DMS 273 treated with DMSO at 0.1 percent for 48 hours (cell line): ENCODE data around the gene INPP5A.

ENCODE experiments used
- DNase-seq: peaks from one replicate; lab custom pipeline; 2025; lab: John Stamatoyannopoulos, UW

Gene INPP5A

DNA sequence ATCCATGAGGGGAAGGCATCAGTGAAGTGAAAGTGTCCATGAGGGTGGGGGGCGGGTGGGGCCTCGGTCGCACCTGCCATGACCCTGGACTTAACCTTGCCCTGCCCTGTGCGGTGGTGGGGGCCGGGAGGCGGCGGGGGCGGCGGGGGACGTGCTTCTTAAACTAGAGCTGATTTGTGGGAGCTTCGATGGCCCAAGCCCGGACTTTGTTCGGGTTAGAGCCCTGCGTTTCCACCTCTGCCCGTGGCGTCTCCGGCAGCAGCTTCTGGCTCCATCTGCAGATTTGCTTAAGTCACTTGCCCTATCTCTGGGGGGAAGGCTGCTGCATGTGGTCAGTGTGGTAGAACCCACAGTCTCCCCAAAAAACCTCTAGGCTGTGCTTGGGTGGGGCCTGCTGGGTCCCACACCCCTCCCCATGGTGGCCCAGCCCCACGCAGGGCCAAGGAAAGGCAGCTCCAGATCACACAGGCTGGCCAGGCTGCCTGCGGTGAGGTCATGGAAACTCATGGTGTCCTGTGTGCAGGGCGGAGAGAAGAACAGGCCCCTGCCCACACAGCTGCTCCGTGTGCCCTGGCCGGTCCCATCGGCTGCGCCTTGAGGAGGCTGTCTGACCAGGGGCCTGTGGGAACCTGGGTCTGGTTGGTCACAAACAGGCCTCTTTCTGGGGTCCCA, 93.2 kb downstream of the INPP5A start:
- DNase-seq = no peak

DNA sequence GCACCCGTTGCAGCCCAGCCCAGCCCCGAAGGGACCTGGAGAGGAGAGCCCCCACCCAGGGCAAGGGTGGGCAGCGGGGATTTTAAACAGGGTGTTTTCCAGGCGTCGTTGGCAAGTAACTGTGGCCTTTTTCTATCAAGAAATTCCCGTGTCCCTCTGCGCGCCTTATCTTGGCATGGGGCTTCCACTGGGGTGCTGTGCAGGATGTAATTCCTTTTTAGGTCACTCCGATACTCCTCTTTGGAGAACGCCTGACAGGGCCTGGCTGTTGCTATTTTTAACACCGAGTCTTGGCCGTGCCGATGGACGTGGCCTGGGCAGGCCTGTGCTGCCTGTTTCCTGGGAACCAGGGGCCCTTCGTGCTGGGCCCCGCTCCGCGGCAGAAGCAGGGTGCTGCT, 93.8 kb downstream of the INPP5A start:
- DNase-seq = no peak

GRCh38 chr10:132632091-132632561, 94.5 kb downstream of the INPP5A start:
- DNase-seq = no peak

GRCh38 chr10:132632851-132633684, 95.5 kb downstream of the INPP5A start:
- DNase-seq = no peak

GRCh38 chr10:132634241-132634946, 96.8 kb downstream of the INPP5A start:
- no peak for DNase-seq

GRCh38 chr10:132634947-132635271, 97.3 kb downstream of the INPP5A start:
- DNase-seq = no peak

GRCh38 chr10:132636358-132636757, 98.8 kb downstream of the INPP5A start:
- DNase-seq = no peak

- no peak for DNase-seq
Measured at GRCh38 chr10:132637477-132638129, 100.0 kb downstream of the INPP5A start.

GRCh38 chr10:132638130-132638515, 100.5 kb downstream of the INPP5A start:
- DNase-seq = no peak

- no peak for DNase-seq
Measured at GRCh38 chr10:132639470-132639869, 101.9 kb downstream of the INPP5A start.

GRCh38 chr10:132640326-132641125, 102.9 kb downstream of the INPP5A start:
- DNase-seq = no peak

DNA sequence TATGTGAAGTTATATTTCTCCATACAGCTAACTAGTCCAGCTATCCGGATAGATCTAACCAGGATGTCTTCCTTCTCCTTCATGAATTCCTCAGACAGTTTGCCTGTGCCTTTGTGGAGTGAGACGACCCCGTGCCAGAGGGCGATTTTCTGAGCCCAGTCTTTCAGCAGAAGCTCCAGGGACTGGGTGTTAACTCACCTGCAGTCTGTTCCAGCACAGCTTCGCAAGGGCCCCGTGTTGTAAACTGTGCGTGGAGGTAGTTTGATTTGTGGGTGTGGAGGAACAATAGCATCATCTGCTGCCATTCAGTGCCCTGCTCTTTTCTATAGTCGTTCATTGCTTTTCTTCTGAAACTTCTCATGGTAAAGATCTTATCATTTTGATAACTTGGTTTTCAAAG, 103.8 kb downstream of the INPP5A start:
- DNase-seq = no peak

GRCh38 chr10:132641966-132642731, 104.6 kb downstream of the INPP5A start:
- DNase-seq = no peak

DNA sequence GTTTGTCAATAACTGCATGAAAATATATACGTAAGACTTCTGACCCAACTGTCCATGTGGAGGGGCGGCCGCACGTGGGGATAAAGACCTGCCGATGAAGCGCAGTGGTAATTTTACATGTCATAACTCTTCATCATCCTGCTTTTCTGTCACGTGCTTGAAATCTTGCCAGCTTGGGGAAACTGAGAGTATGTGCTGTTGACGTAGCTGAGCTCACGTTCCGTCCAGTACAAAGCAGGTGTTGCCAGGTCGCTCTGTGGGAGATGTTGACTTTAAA, 105.1 kb downstream of the INPP5A start:
- no peak for DNase-seq

DNA sequence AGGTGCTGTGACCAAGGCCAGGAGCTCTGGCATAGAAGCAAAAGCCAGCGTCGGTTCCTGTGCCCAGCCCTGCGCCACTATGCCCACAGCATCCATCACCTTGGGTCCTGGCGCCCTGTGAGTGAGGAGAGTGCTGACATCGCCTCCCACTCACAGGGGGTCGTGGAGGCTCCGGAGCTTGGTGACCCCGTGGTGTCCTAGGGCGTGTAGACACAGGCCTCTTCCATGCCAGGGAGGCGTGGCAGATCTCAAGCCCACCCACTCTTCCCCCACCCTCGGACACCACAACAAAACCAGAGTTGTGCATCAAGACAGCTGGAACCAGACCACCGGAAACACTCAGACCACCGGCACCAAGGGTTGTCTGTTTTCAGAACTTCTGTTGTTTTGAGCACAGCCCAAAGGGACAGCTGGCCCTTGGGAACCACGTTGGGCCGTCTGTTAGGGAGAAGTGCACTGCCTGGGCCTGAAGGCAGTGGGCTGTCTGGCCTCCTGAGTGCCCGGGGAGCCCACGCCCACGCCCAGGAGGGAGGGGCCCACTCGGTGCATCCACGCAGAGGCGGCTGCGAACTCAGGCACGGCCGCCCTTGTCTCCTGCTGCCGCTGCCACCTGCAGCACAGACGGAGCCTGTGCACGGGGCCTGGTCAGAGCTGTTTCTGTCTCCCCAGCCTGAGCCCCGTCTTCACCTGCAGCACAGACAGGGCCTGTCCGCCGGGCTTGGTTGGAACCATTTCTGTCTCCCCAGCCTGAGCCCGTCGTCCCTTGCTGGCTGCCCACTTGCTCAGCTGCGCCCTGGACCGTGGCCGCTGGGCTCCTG, 106.3 kb downstream of the INPP5A start:
- no peak for DNase-seq

GRCh38 chr10:132644527-132645246, 107.1 kb downstream of the INPP5A start:
- no peak for DNase-seq

GRCh38 chr10:132645247-132645530, 107.6 kb downstream of the INPP5A start:
- no peak for DNase-seq

GRCh38 chr10:132645630-132646442, 108.2 kb downstream of the INPP5A start:
- no peak for DNase-seq
